ENCODE data around the gene CAVIN3.

The CAVIN3 gene

GRCh38 chr11:6320411-6321155 is at the start of gene CAVIN3:
CAVIN3 (minus strand) TSS chr11:6320501; CDS start chr11:6320476, 25 bp downstream.
- no peak for DNase-seq

- no peak for DNase-seq
Observed at GRCh38 chr11:6365659-6366058, 45.4 kb upstream of the CAVIN3 start.

- peak; percentile 20 for DNase-seq
Observed at GRCh38 chr11:6362873-6363678, 42.8 kb upstream of the CAVIN3 start.

- no peak for DNase-seq
Observed at GRCh38 chr11:6362185-6362872, 42.0 kb upstream of the CAVIN3 start.

DNA sequence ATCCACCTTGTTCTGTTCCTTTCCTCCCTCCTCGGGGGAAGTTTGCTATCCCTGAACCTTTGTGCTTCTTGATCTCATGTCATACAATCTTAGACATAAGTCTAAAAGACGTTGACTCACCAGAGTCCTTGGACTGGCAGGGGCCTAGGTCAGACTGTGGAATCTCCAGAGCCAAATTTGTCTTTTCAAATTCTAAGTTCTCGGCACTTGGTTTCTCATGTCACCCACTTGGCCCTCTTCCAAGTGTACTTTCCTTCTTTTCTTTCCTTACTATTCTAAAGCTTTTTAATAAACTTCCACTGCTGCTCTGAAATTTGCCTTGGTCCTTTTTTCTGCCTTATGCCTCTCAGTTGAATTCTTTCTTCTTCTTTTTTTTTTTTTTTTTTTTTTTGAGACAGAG is 39.9 kb upstream of the CAVIN3 start:
- no peak for DNase-seq

DNA sequence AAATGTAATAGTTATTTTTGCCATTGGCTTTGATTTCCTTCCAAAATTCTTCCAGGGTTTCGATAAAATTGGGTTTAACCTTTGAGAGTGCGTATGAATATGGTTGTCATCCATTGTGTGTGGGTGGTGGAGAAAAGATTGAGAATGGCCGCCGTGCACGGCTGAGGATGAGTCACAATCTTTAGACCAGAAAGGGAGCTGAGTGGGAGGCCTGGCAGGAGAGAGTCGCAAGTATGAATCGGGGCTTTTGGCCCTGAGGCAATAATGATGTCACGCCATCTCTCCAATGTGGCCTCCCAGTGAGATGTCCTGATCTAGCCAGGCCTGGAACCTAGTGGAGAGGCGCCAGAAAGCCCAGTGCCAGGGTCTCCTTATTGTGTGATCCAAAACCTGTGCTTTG is 36.9 kb upstream of the CAVIN3 start:
- DNase-seq, result no peak

GRCh38 chr11:6356503-6357055 is 36.3 kb upstream of the CAVIN3 start:
- no peak for DNase-seq

DNA sequence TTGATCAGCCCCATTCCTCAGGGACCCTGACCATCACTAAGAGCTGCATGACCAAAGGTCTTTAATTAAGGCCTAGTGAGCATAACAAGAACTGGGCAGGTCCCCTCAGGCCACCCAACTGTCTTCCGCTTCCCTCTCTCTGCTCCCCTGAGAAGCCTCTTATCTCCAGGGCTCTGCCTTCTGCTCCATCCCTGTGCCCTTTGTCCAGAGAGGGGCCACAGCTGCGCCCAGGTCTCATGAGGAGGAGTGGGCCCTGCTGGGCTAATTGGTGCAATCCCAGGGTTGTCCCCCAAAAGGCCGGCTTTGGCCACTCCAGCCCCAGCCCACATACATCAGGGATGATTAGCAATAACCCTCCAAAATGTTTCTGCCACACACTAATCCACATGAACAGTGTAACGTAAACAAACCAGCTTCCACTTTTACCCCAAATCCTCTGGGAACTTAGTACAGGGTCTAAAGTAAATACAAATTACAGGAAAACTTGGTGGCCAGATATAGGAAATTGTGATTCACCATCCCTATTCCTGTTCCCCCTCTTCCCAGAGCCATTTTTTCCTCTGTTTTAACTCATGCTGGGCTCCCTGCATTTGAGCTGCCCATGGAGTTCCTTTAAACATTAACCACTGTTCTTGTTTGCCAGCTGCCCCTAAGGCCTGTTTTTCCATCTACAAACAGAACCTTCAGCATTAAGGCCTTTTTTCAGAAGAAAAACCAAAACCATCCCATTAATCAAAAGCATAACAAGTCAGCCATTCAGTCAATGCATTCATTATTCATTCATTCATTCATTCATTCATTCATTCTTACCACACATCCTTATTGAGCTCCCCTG is 34.6 kb upstream of the CAVIN3 start:
- no peak for DNase-seq

DNA sequence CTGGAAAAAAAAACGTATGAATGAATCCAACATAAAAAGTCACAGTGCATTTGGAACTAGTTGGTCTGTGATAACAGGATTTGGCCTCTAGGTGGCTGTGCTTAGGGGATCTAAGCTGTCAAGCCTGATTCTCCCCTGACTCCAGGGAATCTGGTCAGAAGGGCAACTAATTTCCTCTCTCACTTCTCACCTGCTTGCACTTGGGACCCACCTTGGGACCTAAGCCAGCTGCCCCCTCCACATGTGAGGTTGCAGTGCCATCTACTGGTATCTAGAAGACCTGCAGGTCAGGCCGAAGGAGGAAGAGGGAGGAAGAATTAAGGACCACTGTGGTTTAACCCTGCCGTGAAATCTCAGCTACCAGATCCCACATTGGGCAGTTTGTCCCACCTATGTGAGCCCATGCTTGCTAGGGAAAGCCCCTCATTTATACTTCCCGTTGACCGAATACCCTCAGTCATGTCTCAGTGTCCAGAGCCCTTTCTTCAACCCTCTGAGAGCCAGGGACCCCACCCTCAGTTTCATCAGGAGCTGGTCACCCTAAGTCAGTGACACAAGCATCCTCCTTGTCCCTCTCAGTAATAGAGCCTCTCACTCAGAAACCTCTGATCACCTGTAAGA is 33.2 kb upstream of the CAVIN3 start:
- no peak for DNase-seq

DNA sequence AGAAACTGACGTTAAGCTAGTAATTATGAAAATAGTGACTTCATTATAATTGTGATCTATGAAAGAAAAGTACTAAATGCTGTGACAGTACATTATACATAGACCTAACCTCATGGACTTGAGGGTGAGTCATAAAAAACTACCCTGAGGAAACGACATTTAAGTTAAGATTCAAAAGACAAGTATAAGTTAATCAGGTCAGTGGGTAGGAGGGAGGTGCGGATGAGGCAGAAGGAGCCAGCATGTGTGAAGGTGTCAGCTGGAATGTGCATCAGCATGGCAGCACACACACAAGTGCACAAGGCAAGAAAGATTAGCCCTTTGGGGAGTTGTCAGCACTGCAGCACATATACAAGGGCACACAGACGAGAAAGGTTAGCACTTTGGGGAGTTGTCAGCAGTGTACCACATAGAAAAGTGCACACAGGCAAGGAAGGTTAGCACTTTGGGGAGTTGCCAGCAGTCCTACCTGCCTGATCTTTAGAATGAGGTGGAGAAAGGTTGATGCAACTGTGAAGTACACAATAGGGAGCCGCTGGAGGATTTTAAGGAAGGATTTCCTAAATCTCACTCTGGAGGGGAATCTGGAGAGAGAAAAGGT is 31.6 kb upstream of the CAVIN3 start:
- DNase-seq, result no peak

DNA sequence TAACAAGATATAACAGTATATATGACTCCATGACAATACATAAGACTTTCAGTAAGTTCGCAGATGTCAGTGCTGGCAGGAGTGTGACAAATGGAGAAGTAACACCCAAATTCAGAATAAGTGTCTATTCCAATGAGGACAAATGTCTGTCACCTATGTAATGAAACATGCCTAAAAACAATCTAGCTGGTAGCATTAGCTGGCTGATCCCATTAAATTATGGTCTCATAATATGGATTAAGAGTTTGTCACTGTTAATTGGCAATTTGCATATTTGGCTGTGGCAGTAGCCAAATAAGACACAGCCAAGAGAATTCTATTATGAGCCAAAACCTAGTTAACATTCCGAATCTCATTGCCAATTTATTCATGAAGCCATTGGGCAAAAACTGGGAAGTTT is 30.2 kb upstream of the CAVIN3 start:
- DNase-seq, result no peak

- no peak for DNase-seq
Observed at GRCh38 chr11:6350043-6350442, 29.7 kb upstream of the CAVIN3 start.

GRCh38 chr11:6345366-6345765 is 25.1 kb upstream of the CAVIN3 start:
- DNase-seq, result no peak

DNA sequence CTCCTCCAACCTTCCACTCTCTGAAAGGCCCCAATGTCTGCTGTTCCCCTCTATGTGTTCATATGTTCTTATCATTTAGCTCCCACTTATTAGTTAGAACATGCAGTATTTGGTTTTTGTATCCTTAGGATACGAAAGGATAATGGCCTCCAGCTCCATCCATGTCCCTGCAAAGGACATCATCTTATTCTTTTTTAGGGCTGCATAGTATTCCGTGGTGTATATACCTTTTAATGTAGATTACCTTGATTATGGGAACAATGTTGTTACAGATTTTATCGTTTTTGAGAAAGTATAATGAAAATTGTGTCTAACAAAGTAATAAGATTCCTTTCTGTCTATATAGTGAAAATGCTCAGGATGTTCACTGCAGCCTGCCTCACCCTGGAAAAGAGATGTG is 16.0 kb upstream of the CAVIN3 start:
- DNase-seq, result no peak

DNA sequence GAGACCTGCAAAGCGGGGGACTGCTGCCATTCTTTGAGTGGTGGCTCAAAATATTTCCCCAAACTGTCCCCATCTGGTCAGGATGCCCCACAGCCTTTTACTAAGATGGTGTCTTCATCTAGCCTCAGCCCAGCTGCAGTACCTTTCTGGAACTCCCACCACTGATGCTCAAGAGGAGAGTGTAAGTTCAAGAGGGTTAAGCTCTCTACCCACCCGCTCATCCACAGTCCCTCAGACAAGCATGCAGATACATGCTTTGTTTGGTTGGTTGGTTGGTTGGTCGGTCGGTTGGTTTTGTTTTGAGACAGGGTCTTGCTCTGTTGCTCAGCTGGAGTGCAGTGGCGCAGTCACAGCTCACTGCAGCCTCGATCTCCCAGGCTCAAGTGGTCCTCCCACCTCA is 14.5 kb upstream of the CAVIN3 start:
- DNase-seq, result no peak

DNA sequence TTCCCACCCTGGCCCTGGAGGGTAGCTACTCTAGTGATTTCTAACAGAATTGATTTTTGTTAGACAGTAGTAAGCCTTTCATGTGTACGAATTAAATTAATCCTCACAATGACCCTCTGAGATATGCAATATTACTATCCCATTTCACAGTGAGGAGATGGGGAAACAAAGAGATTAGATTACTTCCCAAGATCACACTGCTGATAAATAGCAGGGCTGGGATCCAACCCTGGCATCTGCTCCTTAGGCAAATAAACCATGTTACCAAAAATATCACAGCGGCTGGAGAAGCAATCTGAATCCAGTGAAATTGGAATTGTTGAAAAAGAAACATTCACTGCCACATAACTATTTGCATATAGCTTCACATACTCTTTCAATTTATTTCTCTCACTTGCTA is 12.8 kb upstream of the CAVIN3 start:
- no peak for DNase-seq

GRCh38 chr11:6332066-6332465 is 11.8 kb upstream of the CAVIN3 start:
- no peak for DNase-seq

DNA sequence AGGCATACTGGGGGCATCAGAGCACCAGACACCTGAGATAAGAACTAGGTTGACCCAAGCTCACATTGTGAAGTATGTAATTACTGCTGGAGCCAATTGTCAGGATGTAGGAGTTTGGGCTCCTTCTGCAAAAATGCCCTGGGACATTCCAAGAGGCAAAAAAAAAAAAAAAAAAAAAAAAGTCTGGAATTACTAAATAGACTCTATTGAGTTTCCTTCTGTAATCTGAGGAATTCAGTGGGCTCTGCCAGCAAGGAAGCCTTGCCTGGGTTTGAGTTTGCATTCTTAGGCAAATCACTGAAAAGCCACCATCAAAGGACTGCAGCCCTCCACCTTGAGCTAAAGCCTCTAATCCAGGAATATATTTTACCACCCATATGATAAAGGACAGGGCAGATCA is 8.0 kb upstream of the CAVIN3 start:
- no peak for DNase-seq

GRCh38 chr11:6327806-6328205 is 7.5 kb upstream of the CAVIN3 start:
- DNase-seq, result no peak

DNA sequence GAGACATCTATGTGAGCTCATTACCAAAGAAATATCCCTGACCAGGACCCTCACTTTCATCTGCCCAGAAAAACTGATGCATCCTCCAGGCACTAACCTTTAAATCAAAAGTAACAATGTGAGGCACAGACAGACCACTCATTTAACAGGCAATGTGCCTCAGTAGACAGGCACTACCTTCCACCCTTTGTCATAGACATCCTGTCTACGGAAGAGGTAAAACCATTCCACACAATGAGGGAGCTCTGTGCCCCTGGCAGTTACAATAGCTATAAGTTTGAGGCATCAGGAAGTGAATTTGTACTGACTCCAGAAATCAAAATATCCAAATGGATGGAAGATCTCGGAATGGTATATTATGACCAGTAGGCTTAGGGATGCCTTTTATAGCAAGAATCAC is 6.7 kb upstream of the CAVIN3 start:
- DNase-seq, result no peak

GRCh38 chr11:6326303-6326702 is 6.0 kb upstream of the CAVIN3 start:
- no peak for DNase-seq
